B cell (primary cell): ENCODE results near the gene OR52E8.

Source experiments
- CTCF ChIP-seq: fragments of 200-600 bp; IDR thresholded peaks from one replicate; pipeline ENCODE4 v1.8.0; 2022; ENCODE audit warnings: antibody characterized with exemption, mild to moderate bottlenecking
- EZH2 ChIP-seq: IDR thresholded peaks from 2 replicates; pipeline ENCODE4 v1.6.1; 2012; ENCODE audit warnings: borderline replicate concordance, low read depth, mild to moderate bottlenecking, moderate library complexity, low read length; ENCODE audit not compliant: insufficient read depth, poor library complexity, severe bottlenecking

DNA sequence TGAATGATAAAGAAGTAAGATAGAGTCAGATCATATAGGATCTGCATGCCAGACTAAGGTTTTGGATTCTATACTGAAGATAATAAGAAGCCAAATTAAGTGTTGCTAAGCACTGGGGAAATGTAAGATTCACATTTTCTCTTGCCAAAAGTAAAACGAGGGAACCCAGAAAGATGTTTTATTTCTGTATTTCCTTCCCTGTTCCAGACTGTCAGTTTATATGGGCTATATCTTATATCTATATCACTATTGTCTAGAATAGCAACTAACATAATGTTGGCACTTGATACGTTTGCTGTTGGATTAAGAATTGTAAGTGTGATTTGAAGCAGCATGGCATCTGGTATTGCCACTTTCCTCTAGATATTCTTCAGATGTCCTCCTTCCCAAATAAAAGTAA, 24.0 kb downstream of the OR52E8 start:
- TF ChIP-seq CTCF (no peak), EZH2 (no peak)
